Head of caudate nucleus (tissue), 42 donors: ENCODE data around the gene NEMP2.

Experiments used
- DNase-seq, 42 donors: peaks; one replicate each; pipeline versions ENCODE4 v3.0.0 to v3.0.0-alpha.2; 2020 to 2021; ENCODE audit warnings: mixed read lengths in 7 of 42
- intact Hi-C: fragments of 100-400 bp; cut with DNase I; formaldehyde crosslinking; loops from one replicate; pipeline ENCODE4 v1.15.0; 2022

The NEMP2 gene

GRCh38 chr2:190534310-190535120 lies at the start of gene NEMP2:
NEMP2 (minus strand) TSS chr2:190534722; CDS start chr2:190534655, 67 bp downstream.
- peak; percentile 28 to 91 (median 78) for DNase-seq
- intact Hi-C loops: loop anchor here (2.0 kb wide), 1 partner anchor 114 kb away; the partner anchor contains the start of gene NAB1

GRCh38 chr2:190583507-190584337 lies 49.2 kb upstream of the NEMP2 start:
- intact Hi-C loops: no loop called here
- DNase-seq: no peak

GRCh38 chr2:190582736-190583506 lies 48.4 kb upstream of the NEMP2 start:
- peak in 2 of 42 donors; percentile 23 to 49 for DNase-seq
- intact Hi-C loops: no loop called here

GRCh38 chr2:190582019-190582418 lies 47.5 kb upstream of the NEMP2 start:
- DNase-seq: no peak
- intact Hi-C loops: no loop called here

GRCh38 chr2:190579915-190580846 lies 45.7 kb upstream of the NEMP2 start:
- no peak for DNase-seq
- intact Hi-C loops: no loop called here

GRCh38 chr2:190579058-190579410 lies 44.5 kb upstream of the NEMP2 start:
- intact Hi-C loops: no loop called here
- DNase-seq: no peak

- intact Hi-C loops: no loop called here
- DNase-seq: peak in 38 of 42 donors; percentile 17 to 74 (median 46)
Measured at GRCh38 chr2:190578158-190579057, 43.9 kb upstream of the NEMP2 start.

GRCh38 chr2:190576573-190576972 lies 42.1 kb upstream of the NEMP2 start:
- DNase-seq: no peak
- intact Hi-C loops: no loop called here

GRCh38 chr2:190575263-190575662 lies 40.7 kb upstream of the NEMP2 start:
- intact Hi-C loops: no loop called here
- no peak for DNase-seq

GRCh38 chr2:190574169-190574568 lies 39.6 kb upstream of the NEMP2 start:
- intact Hi-C loops: no loop called here

GRCh38 chr2:190572246-190572645 lies 37.7 kb upstream of the NEMP2 start:
- no peak for DNase-seq
- intact Hi-C loops: no loop called here

More at GRCh38 chr2:190574169-190574568, 39.6 kb upstream of the NEMP2 start:
- no peak for DNase-seq

GRCh38 chr2:190571686-190572085 lies 37.2 kb upstream of the NEMP2 start:
- no peak for DNase-seq
- intact Hi-C loops: no loop called here

GRCh38 chr2:190570871-190571270 lies 36.3 kb upstream of the NEMP2 start:
- no peak for DNase-seq
- intact Hi-C loops: no loop called here

- intact Hi-C loops: no loop called here
- no peak for DNase-seq
Measured at GRCh38 chr2:190569994-190570755, 35.7 kb upstream of the NEMP2 start.

GRCh38 chr2:190564838-190565237 lies 30.3 kb upstream of the NEMP2 start:
- intact Hi-C loops: no loop called here
- no peak for DNase-seq

GRCh38 chr2:190563646-190564045 lies 29.1 kb upstream of the NEMP2 start:
- intact Hi-C loops: no loop called here
- no peak for DNase-seq

GRCh38 chr2:190563109-190563508 lies 28.6 kb upstream of the NEMP2 start:
- no peak for DNase-seq
- intact Hi-C loops: no loop called here
